ENCODE results near the gene RICTOR.

DNA sequence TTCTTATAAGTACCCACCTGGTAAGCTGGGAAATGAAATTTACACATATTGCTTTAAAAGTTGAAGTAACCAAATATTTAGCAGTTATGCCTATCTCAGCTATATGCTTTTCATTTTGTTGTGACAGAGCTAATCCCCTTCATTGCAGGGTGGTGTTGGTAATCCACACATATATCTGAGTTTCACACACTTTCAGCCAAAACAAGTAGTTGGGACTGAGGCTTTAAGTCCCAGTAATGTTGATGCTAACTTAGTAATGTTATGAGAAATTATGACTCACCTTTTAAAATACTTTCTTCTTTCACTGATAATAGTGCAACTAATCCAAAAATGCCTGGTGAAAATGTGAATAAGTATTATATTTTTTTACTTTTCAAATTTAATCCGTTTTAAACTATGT, 19.2 kb upstream of the RICTOR start:
- TF ChIP-seq, protein P1, sequence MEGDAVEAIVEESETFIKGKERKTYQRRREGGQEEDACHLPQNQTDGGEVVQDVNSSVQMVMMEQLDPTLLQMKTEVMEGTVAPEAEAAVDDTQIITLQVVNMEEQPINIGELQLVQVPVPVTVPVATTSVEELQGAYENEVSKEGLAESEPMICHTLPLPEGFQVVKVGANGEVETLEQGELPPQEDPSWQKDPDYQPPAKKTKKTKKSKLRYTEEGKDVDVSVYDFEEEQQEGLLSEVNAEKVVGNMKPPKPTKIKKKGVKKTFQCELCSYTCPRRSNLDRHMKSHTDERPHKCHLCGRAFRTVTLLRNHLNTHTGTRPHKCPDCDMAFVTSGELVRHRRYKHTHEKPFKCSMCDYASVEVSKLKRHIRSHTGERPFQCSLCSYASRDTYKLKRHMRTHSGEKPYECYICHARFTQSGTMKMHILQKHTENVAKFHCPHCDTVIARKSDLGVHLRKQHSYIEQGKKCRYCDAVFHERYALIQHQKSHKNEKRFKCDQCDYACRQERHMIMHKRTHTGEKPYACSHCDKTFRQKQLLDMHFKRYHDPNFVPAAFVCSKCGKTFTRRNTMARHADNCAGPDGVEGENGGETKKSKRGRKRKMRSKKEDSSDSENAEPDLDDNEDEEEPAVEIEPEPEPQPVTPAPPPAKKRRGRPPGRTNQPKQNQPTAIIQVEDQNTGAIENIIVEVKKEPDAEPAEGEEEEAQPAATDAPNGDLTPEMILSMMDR (IDR thresholded peaks at IDR 0.05; ENCODE audit: low read depth, low read length), result no peak
- TF ChIP-seq EZH2phosphoT487 (IDR thresholded peaks at IDR 0.05; ENCODE audit: low read depth), result no peak

Measured in OCI-LY3 (cell line).